SH-SY5Y (cell line): Measurements from ENCODE around the gene SLC44A1.

ENCODE experiments used
- GATA2 ChIP-seq: IDR thresholded peaks from 2 replicates; pipeline ENCODE4 v1.6.1; 2011; ENCODE audit warnings: mild to moderate bottlenecking, low read depth, low read length
- GATA3 ChIP-seq: IDR thresholded peaks from 2 replicates; pipeline ENCODE4 v1.6.1; 2011; ENCODE audit warnings: low read depth, mild to moderate bottlenecking, low read length, moderate library complexity

DNA sequence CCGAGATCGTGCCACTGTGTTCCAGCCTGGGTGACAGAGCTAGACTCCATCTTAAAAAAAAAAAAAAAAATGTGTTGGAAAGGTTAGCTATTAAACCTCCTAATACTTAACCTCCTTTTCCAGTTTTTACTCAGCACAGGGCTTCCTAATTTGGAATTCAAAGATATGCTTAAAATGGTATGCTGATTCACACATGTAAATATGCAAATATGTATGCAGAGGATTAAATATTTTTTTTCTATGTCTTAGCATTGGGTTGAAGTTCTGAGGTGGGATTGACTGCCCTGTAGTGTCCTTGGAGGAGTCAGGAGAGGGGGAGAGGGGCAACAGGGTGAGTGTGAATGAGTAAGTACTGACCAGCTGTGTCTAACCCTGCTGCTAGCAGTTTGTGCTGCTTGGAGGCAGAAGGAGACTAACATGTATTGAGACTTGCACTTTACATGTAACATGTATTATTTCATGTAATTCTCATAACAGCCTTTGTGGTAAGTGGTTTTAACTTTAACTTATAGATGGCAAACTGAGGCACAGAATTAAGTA is 63.2 kb downstream of the SLC44A1 start:
- TF ChIP-seq GATA3 (no peak), GATA2 (no peak)
